Measurements from ENCODE around the gene CNTLN. TPM values are rescaled to one million over a fixed set of nuclear protein-coding genes. Genes with fewer than 3 reads are reported as not detected.

CNTLN gene
- total RNA-seq, 1 donor from 2014 or later, result 7.8 TPM

GRCh38 chr9:17185481-17186029 lies 50.7 kb downstream of the CNTLN start:
- no peak for DNase-seq (ENCODE audit: low spot score)
- H3K4me1 Mint-ChIP-seq (ENCODE audit: low read depth), result peaks cover 2% of the 10 kb centered on the region
- no peak overlapping the region for H3K4me3 Mint-ChIP-seq (ENCODE audit: unreplicated experiment)
- TF ChIP-seq CTCF (IDR thresholded peaks at IDR 0.05), result no peak
- H3K36me3 Mint-ChIP-seq (ENCODE audit: low read depth), result peaks cover 2% of the 10 kb centered on the region
- no peaks in the 10 kb centered on the region for H3K27me3 Mint-ChIP-seq (ENCODE audit: low read depth)
- H3K9me3 Mint-ChIP-seq (ENCODE audit: low read depth), result no peaks in the 10 kb centered on the region
- H3K27ac Mint-ChIP-seq (ENCODE audit: unreplicated experiment), result no peak overlapping the region

GRCh38 chr9:17191082-17191481 lies 56.2 kb downstream of the CNTLN start:
- peaks cover 2% of the 10 kb centered on the region for H3K36me3 Mint-ChIP-seq (ENCODE audit: low read depth)
- peaks cover 15% of the 10 kb centered on the region for H3K4me1 Mint-ChIP-seq (ENCODE audit: low read depth)
- no peaks in the 10 kb centered on the region for H3K9me3 Mint-ChIP-seq (ENCODE audit: low read depth)
- TF ChIP-seq CTCF (IDR thresholded peaks at IDR 0.05), result no peak
- H3K4me3 Mint-ChIP-seq (ENCODE audit: unreplicated experiment), result no peak overlapping the region
- no peak for DNase-seq (ENCODE audit: low spot score)
- no peaks in the 10 kb centered on the region for H3K27me3 Mint-ChIP-seq (ENCODE audit: low read depth)
- no peak overlapping the region for H3K27ac Mint-ChIP-seq (ENCODE audit: unreplicated experiment)

DNA sequence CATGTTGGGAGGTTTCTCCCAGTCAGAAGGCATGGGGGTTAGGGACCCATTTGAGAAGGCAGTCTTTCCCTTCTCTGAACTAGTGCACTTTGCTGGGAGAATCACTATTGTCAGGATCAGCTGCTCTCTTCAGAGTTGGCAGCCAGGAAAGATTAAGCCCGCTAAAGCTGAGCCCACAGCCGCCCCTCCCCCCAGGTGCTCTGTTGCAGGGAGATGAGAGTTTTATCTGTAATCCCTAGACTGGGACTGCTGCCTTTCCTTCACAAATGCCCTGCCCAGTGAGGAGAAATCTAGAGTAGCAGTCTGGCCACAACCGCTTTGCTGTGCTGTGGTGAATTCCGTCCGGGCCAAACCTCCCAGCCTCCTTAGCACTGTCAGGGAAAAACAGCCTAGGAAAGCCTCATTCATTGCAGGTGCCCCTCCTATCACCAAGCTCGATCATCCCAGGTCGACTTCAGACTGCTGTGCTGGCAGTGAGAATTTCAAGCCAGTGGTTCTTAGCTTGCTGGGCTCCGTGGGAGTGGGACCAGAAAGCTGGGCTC lies 69.8 kb downstream of the CNTLN start:
- no peak overlapping the region for H3K4me3 Mint-ChIP-seq (ENCODE audit: unreplicated experiment)
- peaks cover 10% of the 10 kb centered on the region for H3K36me3 Mint-ChIP-seq (ENCODE audit: low read depth)
- DNase-seq (ENCODE audit: low spot score), result no peak
- H3K4me1 Mint-ChIP-seq (ENCODE audit: low read depth), result no peaks in the 10 kb centered on the region
- H3K27ac Mint-ChIP-seq (ENCODE audit: unreplicated experiment), result no peak overlapping the region
- H3K27me3 Mint-ChIP-seq (ENCODE audit: low read depth), result no peaks in the 10 kb centered on the region
- peaks cover 43% of the 10 kb centered on the region for H3K9me3 Mint-ChIP-seq (ENCODE audit: low read depth)
- TF ChIP-seq CTCF (IDR thresholded peaks at IDR 0.05), result no peak

- Mint-ChIP-seq H3K9me3 (ENCODE audit: low read depth) (peaks cover 35% of the 10 kb centered on the region), H3K27me3 (ENCODE audit: low read depth) (no peaks in the 10 kb centered on the region), H3K27ac (ENCODE audit: unreplicated experiment) (no peak overlapping the region), H3K36me3 (ENCODE audit: low read depth) (peaks cover 11% of the 10 kb centered on the region), H3K4me1 (ENCODE audit: low read depth) (peaks cover 3% of the 10 kb centered on the region), H3K4me3 (ENCODE audit: unreplicated experiment) (no peak overlapping the region)
- no peak for DNase-seq (ENCODE audit: low spot score)
- no peak for TF ChIP-seq CTCF (IDR thresholded peaks at IDR 0.05)
These were observed 81.2 kb downstream of the CNTLN start for GRCh38 chr9:17216011-17216410.

- Mint-ChIP-seq H3K36me3 (ENCODE audit: low read depth) (peaks cover 9% of the 10 kb centered on the region), H3K4me1 (ENCODE audit: low read depth) (peaks cover 3% of the 10 kb centered on the region), H3K4me3 (ENCODE audit: unreplicated experiment) (no peak overlapping the region), H3K27ac (ENCODE audit: unreplicated experiment) (no peak overlapping the region), H3K27me3 (ENCODE audit: low read depth) (no peaks in the 10 kb centered on the region), H3K9me3 (ENCODE audit: low read depth) (peaks cover 29% of the 10 kb centered on the region)
- TF ChIP-seq CTCF (IDR thresholded peaks at IDR 0.05), result no peak
- DNase-seq (ENCODE audit: low spot score), result no peak
These were observed 81.8 kb downstream of the CNTLN start for GRCh38 chr9:17216646-17217045.
